Measurements from ENCODE around the gene DGCR8. TPM values are rescaled to one million over a fixed set of nuclear protein-coding genes. Genes with fewer than 3 reads are reported as not detected.

DGCR8 gene
- polyA plus RNA-seq, 10 donors = 29.1 to 47.4 (median 38.7) TPM

- no peak for DNase-seq
Measured at GRCh38 chr22:20123366-20124082, 43.5 kb downstream of the DGCR8 start.

- no peak for DNase-seq
Measured at GRCh38 chr22:20124083-20124787, 44.2 kb downstream of the DGCR8 start.

- no peak for DNase-seq
Measured at GRCh38 chr22:20125201-20126174, 45.4 kb downstream of the DGCR8 start.

GRCh38 chr22:20126284-20127029 is 46.4 kb downstream of the DGCR8 start:
- DNase-seq = no peak

GRCh38 chr22:20127318-20127868 is 47.4 kb downstream of the DGCR8 start:
- no peak for DNase-seq

- DNase-seq = no peak
Measured at GRCh38 chr22:20127869-20128618, 48.0 kb downstream of the DGCR8 start.

- no peak for DNase-seq
Measured at GRCh38 chr22:20128619-20128901, 48.5 kb downstream of the DGCR8 start.

GRCh38 chr22:20128902-20129746 is 49.1 kb downstream of the DGCR8 start:
- no peak for DNase-seq

GRCh38 chr22:20129747-20130014 is 49.6 kb downstream of the DGCR8 start:
- no peak for DNase-seq

GRCh38 chr22:20130319-20130718 is 50.3 kb downstream of the DGCR8 start:
- no peak for DNase-seq

GRCh38 chr22:20130731-20131596 is 50.9 kb downstream of the DGCR8 start:
- DNase-seq = peak; percentile 73 to 94 (median 87)

- peak in 1 of 3 donors; percentile 58 for DNase-seq
Measured at GRCh38 chr22:20131597-20131858, 51.5 kb downstream of the DGCR8 start, which contains the start of gene ZDHHC8. Gene ZDHHC8, plus strand, starts transcription at chr22:20131804. Its CDS starts 144 bp downstream, at chr22:20131948.

GRCh38 chr22:20131859-20132685 is 52.0 kb downstream of the DGCR8 start:
- DNase-seq = no peak

GRCh38 chr22:20132686-20133246 is 52.7 kb downstream of the DGCR8 start:
- DNase-seq = no peak

- no peak for DNase-seq
Measured at GRCh38 chr22:20133930-20134549, 54.0 kb downstream of the DGCR8 start.

- DNase-seq = no peak
Measured at GRCh38 chr22:20135265-20135664, 55.2 kb downstream of the DGCR8 start.

All from muscle of back (tissue), 11 donors.